HepG2 (cell line): ENCODE data around the gene CLNS1A.

Experiments
- MTA1 ChIP-seq: sonication (generic); formaldehyde crosslinking; IDR thresholded peaks from 2 replicates; pipeline ENCODE4 v1.4.0; 2020; ENCODE audit warnings: missing genetic modification reagents, mild to moderate bottlenecking, borderline replicate concordance
- XRCC5 ChIP-seq: fragments of 200-400 bp; formaldehyde crosslinking; optimal IDR thresholded peaks from 2 replicates; pipeline ENCODE3; 2017; ENCODE audit warnings: mild to moderate bottlenecking, low read length
- ZBTB42 ChIP-seq: sonication (generic); formaldehyde crosslinking; IDR thresholded peaks from 2 replicates; pipeline ENCODE4 v1.5.0; 2020; ENCODE audit warnings: mild to moderate bottlenecking, missing genetic modification reagents
- TF ChIP-seq, protein P1 (sequence below), 2 experiments: sonication (generic) in 1 of 2; formaldehyde crosslinking in 1 of 2; IDR thresholded peaks; 2 replicates each; pipeline versions ENCODE4 v1.4.0 to v1.6.1; 2018 to 2020; ENCODE audit warnings: missing genetic modification reagents in 2 of 2, borderline replicate concordance in 1 of 2, low read depth in 1 of 2, mild to moderate bottlenecking in 1 of 2, missing biosample characterization in 1 of 2

DNA sequence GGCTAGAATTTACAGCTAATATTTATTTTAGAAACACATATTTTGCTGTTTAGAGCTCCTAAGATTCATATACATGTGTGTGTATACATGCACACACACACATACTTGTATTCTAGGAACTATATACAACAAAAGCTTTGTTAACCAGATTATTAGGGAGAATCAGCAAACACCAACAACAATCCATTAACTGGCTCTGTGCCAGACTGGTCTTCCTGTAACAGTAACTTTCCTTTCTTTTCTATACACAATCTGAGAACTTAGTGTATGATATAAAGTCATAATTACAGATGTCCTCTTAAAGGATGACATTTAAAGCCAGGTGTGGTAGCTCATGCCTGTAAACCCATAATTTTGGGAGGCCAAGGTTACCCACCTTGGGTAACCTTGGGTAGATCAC, 49.5 kb upstream of the CLNS1A start:
- TF ChIP-seq, protein P1, sequence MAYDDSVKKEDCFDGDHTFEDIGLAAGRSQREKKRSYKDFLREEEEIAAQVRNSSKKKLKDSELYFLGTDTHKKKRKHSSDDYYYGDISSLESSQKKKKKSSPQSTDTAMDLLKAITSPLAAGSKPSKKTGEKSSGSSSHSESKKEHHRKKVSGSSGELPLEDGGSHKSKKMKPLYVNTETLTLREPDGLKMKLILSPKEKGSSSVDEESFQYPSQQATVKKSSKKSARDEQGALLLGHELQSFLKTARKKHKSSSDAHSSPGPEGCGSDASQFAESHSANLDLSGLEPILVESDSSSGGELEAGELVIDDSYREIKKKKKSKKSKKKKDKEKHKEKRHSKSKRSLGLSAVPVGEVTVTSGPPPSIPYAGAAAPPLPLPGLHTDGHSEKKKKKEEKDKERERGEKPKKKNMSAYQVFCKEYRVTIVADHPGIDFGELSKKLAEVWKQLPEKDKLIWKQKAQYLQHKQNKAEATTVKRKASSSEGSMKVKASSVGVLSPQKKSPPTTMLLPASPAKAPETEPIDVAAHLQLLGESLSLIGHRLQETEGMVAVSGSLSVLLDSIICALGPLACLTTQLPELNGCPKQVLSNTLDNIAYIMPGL (CRISPR knock-in tag; IDR thresholded peaks at IDR 0.05; ENCODE audit: borderline replicate concordance in 1 of 2, low read depth in 1 of 2): no peak
- no peak for TF ChIP-seq ZBTB42 (CRISPR knock-in tag)
- no peak for TF ChIP-seq XRCC5
- TF ChIP-seq MTA1 (CRISPR knock-in tag): no peak
